AG09309 (cell line): Measurements from ENCODE around the gene CTLA4.
"Not testable (repeated sequence)": the region's sequence is repeated elsewhere in the genome, so short reads cannot be mapped to it uniquely, and the experiment has no call there.

ENCODE experiments used
- DNase-seq: peaks from one replicate; pipeline ENCODE4 v3.0.0-alpha.2; 2010; ENCODE audit warnings: low read depth
- H3K4me3 ChIP-seq: 2 replicates; pipeline ENCODE4 v1.5.1; 2011; ENCODE audit warnings: mild to moderate bottlenecking, low read depth, low read length, moderate library complexity; ENCODE audit not compliant: control insufficient read depth
- CTCF ChIP-seq: IDR thresholded peaks from 2 replicates; pipeline ENCODE4 v1.5.1; 2011; ENCODE audit warnings: mild to moderate bottlenecking, low read depth, low read length, inconsistent platforms; ENCODE audit not compliant: insufficient read depth, control insufficient read depth; ENCODE audit errors: missing control alignments

Gene CTLA4

GRCh38 chr2:203873461-203873860 is 5.9 kb downstream of the CTLA4 start:
- no peak for TF ChIP-seq CTCF
- no peak overlapping the region for H3K4me3 ChIP-seq
- DNase-seq: no peak

DNA sequence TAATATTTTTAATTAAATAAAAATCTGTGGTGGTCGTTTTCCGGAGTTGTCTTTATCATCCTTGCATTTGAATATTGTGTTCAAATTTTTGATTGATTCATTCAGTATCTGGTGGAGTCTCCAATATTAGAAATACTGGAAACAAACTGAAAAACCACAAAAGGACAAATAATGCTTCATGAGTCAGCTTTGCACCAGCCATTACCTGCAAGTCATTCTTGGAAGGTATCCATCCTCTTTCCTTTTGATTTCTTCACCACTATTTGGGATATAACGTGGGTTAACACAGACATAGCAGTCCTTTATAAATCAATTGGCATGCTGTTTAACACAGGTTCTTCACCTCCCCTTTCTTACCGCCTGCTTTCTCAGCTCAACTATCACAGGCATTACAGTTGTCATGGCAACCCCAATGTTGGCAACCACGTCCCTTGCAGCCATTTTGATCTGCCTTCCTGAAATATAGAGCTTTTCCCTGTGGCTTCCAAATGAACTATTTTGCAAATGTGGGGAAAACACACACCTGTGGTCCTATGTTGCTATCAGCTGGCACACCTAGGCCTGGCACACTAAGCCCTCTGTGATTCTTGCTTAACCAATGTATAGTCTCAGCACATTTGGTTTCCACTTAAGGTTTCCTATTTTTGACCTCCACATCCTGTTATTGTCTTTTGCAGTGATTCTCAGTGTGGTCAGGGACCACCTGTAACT is 6.5 kb downstream of the CTLA4 start:
- DNase-seq: no peak
- no peak overlapping the region for H3K4me3 ChIP-seq
- TF ChIP-seq CTCF: no peak

DNA sequence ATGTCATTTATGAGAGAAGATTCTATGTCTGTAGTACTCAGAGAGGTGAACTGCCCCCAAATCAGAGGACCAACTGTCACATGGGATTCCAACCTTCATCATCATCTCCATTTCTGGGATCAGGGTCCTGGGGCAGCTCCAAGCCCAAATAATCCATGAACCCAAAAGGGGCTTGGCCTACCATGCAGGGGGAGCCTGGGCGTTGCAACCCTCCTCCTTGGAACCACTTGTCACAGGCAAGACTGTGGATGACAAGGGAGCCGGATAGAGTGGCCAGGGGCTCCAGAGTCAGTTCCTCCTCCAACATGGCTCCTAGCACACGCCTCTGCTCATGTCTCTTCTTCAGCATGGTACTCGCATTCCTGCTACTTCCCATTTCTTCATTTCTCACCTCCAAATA is 7.9 kb downstream of the CTLA4 start:
- DNase-seq: no peak
- no peak overlapping the region for H3K4me3 ChIP-seq
- no peak for TF ChIP-seq CTCF

DNA sequence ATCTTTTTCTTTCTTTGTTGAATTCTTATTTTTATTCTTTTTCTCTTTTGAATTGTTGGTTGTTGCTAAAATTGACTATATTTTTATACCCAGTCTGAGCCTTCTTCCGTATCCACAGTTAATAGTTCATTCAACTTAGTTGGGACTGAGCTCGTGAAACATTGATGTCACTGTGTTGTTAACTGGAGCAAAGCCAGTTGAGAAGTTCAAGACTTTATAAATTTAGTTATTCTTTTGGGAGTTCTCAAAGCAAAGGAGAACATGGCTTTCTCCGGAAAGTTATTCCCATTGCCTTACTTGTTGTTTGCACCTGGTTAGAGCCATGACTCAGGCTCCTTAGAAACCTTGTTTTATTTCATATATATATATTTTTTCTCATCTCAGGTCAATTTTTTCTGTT is 8.8 kb downstream of the CTLA4 start:
- TF ChIP-seq CTCF: no peak
- DNase-seq: no peak
- H3K4me3 ChIP-seq: no peak overlapping the region

DNA sequence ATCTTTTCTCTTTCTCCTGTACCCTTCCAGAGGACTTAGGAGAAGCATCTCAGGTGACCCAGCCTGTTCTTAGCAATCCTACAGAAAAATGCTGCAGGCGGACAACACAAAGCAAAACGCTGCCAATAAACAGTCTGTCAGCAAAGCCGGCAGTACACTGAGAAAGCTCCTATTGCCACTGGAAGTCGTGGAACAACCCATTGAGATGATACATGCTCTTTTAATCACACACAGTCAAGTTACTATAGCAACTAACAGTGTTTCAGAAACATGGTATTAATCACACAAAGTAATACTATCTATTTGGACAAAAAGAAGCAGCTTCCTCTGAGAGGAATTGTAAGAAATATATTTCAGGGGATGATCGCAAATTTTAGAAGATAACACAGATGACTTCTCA is 10.5 kb downstream of the CTLA4 start:
- DNase-seq: no peak
- no peak for TF ChIP-seq CTCF
- H3K4me3 ChIP-seq: no peak overlapping the region

DNA sequence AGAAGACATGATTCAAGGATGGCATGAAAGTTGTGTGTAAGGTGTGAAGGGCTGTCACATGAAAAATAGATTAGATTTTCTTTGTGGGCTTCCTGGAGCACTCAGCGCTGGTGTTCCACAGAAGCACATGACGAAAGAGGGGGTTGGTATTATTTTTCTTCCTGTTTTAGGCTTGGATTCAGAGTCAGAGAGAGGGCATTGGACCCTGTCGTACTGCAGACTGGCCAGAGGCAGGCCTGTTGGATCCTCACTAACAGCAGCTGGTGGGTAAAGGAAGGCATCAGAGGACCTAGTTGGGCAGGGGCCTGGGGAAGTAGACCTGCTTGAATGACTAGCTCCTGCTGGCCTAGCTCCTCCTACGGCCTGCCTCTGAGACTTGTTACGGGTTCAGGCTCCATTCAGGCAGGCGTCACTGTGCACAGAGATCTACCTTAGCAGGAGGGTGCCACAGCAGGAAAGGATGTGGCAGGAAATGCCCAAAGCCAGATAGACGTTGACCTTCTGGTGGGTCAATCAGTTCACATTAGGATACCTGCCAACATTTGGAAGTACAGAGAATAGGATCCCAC is 13.1 kb downstream of the CTLA4 start:
- no peak for TF ChIP-seq CTCF
- no peak overlapping the region for H3K4me3 ChIP-seq
- no peak for DNase-seq

DNA sequence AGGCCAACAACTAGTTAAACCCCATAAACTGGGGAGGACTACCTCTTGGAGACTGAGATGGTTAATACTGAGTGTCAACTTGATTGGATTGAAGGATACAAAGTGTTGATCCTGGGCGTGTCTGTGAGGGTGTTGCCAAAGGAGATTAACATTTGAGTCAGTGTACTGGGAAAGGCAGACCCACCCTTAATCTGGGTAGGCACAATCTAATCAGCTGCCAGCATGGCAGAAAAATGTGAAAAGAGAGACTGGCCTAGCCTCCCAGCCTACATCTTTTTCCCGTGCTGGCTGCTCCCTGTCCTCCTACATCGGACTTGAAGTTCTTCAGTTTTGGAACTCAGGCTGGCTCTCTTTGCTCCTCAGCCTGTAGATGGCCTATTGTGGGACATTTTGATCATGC is 13.6 kb downstream of the CTLA4 start:
- not testable (repeated sequence) for H3K4me3 ChIP-seq, DNase-seq
